HG03066 (cell line): ENCODE data around the gene TMEM242.
"Not testable (repeated sequence)": the region's sequence is repeated elsewhere in the genome, so short reads cannot be mapped to it uniquely, and the experiment has no call there.

Experiments
- ATAC-seq: cut with Tn5 transposase; IDR thresholded peaks from one replicate; pipeline ENCODE4 v1.9.1; 2021; ENCODE audit warnings: low read depth; ENCODE audit not compliant: unreplicated experiment

Gene TMEM242

GRCh38 chr6:157325069-157325805, 1.9 kb upstream of the TMEM242 start:
- ATAC-seq: no peak

GRCh38 chr6:157323966-157324300, 614 bp upstream of the TMEM242 start:
- peak; percentile 42 for ATAC-seq

GRCh38 chr6:157322792-157323254, 496 bp downstream of the TMEM242 start:
- no peak for ATAC-seq

- no peak for ATAC-seq
Observed at GRCh38 chr6:157316871-157317814, 6.2 kb downstream of the TMEM242 start.

GRCh38 chr6:157314705-157315321, 8.5 kb downstream of the TMEM242 start:
- peak; percentile 84 for ATAC-seq

- ATAC-seq: no peak
Observed at GRCh38 chr6:157313531-157314467, 9.5 kb downstream of the TMEM242 start.

GRCh38 chr6:157312757-157313156, 10.6 kb downstream of the TMEM242 start:
- ATAC-seq: no peak

- not testable (repeated sequence) for ATAC-seq
Observed at GRCh38 chr6:157310693-157311092, 12.6 kb downstream of the TMEM242 start.

- ATAC-seq: no peak
Observed at GRCh38 chr6:157307661-157308060, 15.7 kb downstream of the TMEM242 start.

GRCh38 chr6:157305670-157306653, 17.4 kb downstream of the TMEM242 start:
- no peak for ATAC-seq

- no peak for ATAC-seq
Observed at GRCh38 chr6:157304899-157305663, 18.2 kb downstream of the TMEM242 start.

GRCh38 chr6:157302736-157303135, 20.6 kb downstream of the TMEM242 start:
- no peak for ATAC-seq

- no peak for ATAC-seq
Observed at GRCh38 chr6:157300436-157300835, 22.9 kb downstream of the TMEM242 start.

- ATAC-seq: no peak
Observed at GRCh38 chr6:157300006-157300405, 23.3 kb downstream of the TMEM242 start.

- ATAC-seq: no peak
Observed at GRCh38 chr6:157298216-157298724, 25.0 kb downstream of the TMEM242 start.

GRCh38 chr6:157294654-157295053, 28.7 kb downstream of the TMEM242 start:
- no peak for ATAC-seq

GRCh38 chr6:157293780-157294179, 29.5 kb downstream of the TMEM242 start:
- no peak for ATAC-seq

GRCh38 chr6:157292202-157292601, 31.1 kb downstream of the TMEM242 start:
- ATAC-seq: no peak
